GM12873 (cell line): ENCODE results near the gene CPAMD8.

ENCODE experiments used
- TF ChIP-seq, protein P1 (sequence below): IDR thresholded peaks from 2 replicates; pipeline ENCODE4 v1.5.1; 2012; ENCODE audit warnings: low read depth, mild to moderate bottlenecking, moderate library complexity, low read length, control low read depth; ENCODE audit not compliant: insufficient read depth; ENCODE audit errors: missing control alignments

The CPAMD8 gene

DNA sequence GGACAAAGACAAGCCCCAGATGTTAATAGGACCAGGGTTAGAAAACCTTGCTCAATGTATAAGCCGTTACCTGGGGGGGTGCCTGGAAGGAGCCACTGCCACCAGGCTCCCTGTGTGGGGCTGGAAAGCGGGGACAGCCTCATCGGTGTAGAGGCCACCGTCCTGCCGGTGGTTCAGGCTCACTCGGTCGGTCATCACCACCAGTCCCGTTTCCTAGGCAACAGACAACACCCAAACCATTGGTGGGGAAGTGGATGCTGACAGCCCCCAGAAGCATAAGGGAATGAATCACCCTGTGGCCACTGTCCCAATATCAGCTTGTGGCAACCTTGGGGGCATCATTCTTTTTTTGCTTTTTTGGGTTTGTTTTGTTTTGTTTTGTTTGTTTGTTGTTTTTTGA is 55.8 kb downstream of the CPAMD8 start:
- TF ChIP-seq, protein P1, sequence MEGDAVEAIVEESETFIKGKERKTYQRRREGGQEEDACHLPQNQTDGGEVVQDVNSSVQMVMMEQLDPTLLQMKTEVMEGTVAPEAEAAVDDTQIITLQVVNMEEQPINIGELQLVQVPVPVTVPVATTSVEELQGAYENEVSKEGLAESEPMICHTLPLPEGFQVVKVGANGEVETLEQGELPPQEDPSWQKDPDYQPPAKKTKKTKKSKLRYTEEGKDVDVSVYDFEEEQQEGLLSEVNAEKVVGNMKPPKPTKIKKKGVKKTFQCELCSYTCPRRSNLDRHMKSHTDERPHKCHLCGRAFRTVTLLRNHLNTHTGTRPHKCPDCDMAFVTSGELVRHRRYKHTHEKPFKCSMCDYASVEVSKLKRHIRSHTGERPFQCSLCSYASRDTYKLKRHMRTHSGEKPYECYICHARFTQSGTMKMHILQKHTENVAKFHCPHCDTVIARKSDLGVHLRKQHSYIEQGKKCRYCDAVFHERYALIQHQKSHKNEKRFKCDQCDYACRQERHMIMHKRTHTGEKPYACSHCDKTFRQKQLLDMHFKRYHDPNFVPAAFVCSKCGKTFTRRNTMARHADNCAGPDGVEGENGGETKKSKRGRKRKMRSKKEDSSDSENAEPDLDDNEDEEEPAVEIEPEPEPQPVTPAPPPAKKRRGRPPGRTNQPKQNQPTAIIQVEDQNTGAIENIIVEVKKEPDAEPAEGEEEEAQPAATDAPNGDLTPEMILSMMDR = no peak

DNA sequence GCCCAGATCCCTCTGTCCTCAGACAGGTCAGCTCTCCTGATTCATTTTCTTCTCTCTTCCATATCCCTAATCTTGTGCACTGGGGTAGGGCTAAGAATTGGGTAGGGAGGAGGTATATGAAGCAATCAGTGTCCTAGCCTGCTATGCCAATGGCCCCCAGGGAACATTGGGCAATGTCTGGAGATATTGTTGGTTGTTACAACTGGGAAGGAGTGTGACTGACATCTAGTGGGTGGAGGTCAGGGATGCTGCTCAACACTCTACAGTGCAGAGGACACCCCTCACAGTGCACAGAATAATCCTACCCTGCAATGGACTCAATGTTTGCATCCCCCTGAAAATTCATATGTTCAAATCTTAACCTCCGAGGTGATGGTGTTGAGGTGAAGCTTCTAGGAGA is 57.5 kb downstream of the CPAMD8 start:
- TF ChIP-seq, protein P1 = peak; percentile 44

DNA sequence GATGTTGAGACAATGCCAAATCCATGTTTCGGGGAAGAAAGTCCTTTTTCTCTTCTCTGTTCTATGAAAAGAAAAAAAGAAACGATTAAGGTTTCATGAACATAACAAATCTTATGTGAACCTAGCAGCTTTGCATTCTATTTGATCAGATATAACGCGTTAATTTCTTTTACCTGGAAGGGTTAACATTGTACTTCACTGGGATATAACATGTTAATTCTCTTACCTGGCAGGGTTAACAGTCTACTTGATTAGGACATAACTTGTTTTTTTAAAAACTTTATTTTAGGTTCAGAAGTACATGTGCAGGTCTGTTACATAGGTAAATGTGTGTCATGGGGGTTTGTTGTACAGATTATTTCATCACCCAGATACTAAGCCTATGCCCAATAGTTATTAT is 68.8 kb downstream of the CPAMD8 start:
- TF ChIP-seq, protein P1 = no peak

DNA sequence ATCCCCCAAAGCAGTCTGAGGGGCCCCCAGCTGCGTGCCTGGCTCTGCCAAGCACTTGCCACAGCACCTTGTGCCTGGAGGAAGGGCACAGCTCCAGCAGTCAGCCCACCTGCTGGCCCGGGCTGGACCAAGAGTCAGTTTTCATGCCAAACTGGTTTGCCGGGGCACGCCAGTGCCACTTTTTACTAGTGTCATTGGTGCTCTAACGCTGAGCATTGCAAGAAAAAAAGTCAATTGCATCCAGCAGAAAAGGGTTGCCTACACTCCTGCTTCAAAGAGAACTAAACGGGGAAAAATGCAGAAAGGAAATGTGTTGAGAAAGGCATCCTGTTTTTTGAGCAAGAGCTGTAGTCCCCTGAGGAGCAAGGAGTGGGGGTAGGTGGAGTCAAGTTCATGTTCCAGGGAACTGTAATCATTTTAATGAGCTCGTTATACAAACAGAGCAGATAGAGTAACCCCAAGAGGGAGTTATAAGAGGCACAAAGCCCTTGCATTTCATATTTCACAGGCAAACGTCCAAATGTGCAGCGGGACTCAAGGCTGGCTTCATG is 69.4 kb downstream of the CPAMD8 start:
- TF ChIP-seq, protein P1 = no peak

DNA sequence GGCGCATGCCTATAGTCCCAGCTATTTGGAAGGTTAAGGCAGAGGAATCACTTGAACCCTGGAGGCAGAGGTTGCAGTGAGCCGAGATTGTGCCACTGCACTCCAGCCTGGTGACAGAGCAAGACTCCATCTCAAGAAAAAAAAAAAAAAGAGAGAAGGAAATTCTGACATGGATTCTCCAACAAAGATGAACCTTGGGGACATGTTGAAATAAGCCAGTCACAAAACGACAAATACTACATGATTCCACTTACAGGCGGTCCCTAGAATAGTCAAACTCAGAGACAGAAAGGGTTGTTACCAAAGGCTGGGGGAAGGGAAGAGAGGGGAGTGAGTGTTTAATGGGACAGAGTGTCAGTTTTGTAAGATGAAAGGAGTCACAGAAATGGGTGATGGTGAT is 71.4 kb downstream of the CPAMD8 start:
- TF ChIP-seq, protein P1 = no peak

DNA sequence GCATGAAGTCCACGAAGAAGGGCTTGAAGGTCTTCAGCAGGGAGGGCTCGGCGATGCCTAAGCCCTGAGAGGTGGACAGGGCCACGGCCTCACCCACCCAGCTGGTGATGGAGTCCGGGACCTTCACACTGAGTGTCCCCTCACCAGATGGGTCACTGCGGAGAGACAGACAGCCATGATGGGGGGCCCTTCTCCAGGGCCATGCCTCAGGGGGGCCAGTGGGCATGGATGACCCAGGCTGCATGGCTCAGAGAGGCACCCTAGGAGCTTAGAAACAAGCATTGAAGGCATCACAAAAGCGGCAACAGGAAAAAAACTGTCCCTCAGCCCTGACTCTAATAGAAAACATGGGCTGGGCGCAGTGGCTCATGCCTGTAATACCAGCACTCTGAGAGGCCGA is 74.6 kb downstream of the CPAMD8 start:
- TF ChIP-seq, protein P1 = no peak

DNA sequence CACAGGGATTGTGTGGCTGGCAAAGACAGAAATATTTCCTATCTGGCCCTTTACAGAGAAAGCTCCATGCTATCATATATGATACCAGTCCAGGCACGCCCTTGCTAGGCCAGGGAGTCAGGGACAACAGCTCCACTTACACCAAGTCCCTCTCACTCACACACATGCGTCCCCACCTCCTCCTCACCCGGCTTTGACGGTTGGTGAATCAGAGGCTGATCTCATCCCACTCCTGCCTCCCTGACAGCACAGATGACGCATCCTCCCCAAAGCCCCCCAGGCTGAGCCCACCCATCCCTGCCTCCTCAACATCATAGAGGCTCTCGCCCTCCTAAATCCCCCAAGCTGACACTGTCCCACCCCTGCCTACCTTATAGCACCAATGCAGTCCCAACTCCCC is 75.1 kb downstream of the CPAMD8 start:
- TF ChIP-seq, protein P1 = no peak
